GM12875 (cell line): ENCODE data around the gene PLA2G1B.

ENCODE experiments used
- H3K4me3 ChIP-seq: one replicate; pipeline ENCODE4 v1.5.1; 2011; ENCODE audit warnings: low read depth, low read length, control low read depth
- CTCF ChIP-seq: IDR thresholded peaks from 2 replicates; pipeline ENCODE4 v1.5.1; 2011; ENCODE audit warnings: low read depth, mild to moderate bottlenecking, control low read depth, inconsistent platforms, low read length, moderate library complexity, borderline replicate concordance; ENCODE audit not compliant: insufficient read depth

Gene PLA2G1B

DNA sequence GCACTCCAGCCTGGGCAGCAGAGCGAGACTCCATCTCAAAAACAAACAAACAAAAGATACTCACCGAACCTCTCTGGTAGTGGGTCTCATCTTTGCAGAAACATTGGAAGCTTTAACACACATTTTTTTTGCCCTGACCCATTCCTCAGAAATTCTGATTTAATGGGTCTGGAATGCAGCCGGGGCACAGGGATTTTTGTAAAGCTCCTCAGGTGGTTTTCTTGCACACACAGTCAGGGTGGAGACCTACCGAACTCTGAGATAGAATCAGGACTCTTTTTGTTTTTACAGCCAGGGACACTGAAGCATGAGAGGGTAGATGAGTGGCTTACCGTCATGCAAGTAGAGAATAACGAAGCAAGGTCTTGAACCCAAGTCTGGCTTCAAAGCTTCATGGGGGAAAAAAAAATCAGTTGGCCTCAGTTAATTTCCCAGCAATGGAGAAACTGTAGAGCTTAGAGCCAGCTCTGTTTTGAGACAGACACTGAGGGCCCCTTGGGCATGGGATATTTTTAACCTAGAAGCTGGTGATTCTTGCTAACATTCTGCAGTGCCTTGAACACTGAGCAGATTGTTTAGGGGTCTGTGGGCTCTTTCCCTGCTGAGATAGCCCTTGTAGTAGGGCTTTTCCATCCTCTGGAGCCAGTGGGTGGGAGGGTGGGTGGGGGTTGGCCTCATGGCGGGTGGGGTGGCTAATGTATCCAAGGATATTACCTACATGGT lies 40.6 kb downstream of the PLA2G1B start:
- no peak overlapping the region for H3K4me3 ChIP-seq
- no peak for TF ChIP-seq CTCF

DNA sequence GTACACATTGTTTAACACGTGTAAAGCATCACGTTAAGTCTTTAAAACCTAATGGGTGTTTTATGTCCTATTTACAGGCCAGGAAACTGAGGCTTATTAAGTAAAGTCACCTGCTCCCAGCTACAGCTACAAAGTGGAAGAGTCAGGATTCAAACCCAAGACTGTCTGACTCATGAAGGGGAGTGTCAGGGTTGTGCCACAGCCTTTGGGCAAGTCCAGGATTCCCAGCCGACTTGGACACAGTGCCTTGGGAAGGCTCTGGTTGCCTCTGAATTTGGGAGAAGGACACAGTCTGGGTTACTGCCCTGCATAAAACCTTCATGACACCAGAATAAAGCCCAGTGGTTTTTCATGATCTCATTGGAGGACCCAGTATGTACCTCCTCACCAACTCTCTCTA lies 43.2 kb downstream of the PLA2G1B start:
- no peak for TF ChIP-seq CTCF
- H3K4me3 ChIP-seq = no peak overlapping the region

- TF ChIP-seq CTCF = no peak
- no peak overlapping the region for H3K4me3 ChIP-seq
Measured at GRCh38 chr12:120283318-120283717, 44.3 kb downstream of the PLA2G1B start.

DNA sequence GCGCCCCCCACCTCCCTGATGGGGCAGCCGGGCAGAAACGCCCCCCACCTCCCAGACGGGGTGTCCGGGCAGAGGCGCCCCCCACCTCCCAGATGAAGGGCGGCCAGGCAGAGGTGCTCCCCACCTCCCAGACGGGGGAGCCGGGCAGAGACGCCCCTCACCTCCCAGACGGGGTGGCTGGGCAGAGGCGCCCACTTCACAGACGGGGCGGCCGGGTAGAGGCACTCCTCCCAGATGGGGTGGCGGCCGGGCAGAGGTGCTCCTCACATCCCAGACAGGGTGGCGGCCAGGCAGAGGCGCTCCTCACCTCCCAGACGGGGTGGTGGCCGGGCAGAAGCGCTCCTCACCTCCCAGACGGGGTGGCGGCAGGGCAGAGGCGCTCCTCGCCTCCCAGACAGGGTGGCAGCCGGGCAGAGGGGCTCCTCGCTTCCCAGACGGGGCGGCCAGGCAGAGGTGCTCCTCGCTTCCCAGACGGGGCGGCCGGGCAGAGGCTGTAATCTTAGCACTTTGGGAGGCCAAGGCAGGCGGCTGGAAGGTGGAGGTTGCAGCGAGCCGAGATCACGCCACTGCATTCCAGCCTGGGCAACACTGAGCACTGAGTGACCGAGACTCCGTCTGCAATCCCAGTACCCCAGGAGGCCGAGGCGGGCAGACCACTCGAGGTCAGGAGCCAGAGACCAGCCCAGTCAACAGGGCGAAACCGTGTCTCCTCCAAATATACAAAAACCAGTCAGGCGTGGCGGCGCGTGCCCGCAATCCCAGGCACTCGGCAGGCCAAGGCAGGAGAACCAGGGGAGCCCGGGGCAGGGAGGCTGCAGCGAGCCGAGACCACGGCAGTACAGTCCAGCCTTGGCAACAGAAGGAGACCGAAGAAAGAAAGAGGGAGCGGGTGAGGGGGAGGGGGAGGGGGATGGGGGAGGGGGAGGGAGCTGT lies 49.2 kb downstream of the PLA2G1B start:
- no peak for TF ChIP-seq CTCF
- H3K4me3 ChIP-seq = no peak overlapping the region

DNA sequence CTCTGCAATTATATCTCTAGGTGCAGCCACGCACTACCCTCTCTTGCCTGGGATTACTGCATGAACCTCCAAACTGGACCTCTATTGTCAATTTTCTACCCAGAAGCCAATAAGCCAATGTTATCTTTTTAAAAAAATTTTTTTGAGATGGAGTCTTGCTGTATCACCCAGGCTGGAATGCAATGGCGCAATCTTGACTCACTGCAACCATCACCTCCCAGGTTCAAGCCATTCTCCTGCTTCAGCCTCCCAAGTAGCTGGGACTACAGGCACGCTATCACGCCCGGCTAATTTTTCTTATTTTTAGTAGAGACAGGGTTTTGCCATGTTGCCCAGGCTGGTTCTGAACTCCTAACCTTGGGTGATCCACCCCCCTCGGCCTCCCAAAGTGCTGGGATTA lies 50.8 kb downstream of the PLA2G1B start:
- H3K4me3 ChIP-seq = no peak overlapping the region
- no peak for TF ChIP-seq CTCF
